ENCODE measurements around the gene HOMEZ. TPM values are rescaled to one million over a fixed set of nuclear protein-coding genes. Genes with fewer than 3 reads are reported as not detected.
"Not testable (repeated sequence)": the region's sequence is repeated elsewhere in the genome, so short reads cannot be mapped to it uniquely, and the experiment has no call there.

Gene HOMEZ
- total and polyA plus RNA-seq, 2 experiments from 2014 or later = 8.2 to 11.2 TPM

DNA sequence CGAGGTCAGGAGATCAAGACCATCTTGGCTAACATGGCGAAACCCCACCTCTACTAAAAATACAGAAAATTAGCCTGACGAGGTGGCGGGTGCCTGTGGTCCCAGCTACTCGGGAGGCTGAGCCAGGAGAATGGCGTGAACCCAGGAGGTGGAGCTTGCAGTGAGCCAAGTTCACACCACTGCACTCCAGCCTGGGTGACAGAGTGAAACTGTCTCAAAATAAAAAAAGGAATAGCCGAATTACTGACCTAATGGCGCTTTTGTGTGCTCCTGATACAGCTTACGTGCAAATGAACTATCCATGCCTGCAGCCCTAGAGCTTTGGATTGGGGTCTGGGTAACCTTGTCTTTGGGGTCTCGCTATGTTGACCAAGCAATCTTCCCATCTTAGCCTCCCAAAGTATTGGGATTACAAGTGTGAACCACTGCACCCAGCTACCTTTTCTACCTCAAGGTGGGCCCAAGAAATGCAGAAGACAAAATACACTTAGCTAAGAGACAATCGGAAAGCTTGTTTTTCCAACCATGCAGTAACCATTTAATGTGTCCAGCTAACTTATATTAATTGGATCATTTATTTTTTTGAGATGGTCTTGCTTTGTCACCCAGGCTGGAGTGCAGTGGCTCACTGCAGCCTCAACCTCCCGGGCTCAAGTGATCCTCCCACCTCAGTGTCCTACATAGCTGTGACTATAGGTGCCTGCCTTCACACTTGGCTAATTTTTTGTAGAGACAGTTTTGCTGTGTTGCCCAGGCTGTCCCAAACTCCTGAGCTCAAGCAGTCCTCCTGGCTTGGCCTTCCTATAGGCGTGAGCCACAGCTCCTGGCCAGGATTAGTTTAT is 40.8 kb upstream of the HOMEZ start:
- Histone ChIP-seq H3K27me3 (no peaks in the 10 kb centered on the region), H3K36me3 (replicated peaks; ENCODE audit: insufficient read depth, low read depth) (no peaks in the 10 kb centered on the region), H3K9me2 (replicated peaks; ENCODE audit: insufficient read depth) (no peaks in the 10 kb centered on the region), H3K27ac (no peak overlapping the region), H3K4me2 (no peak overlapping the region), H4K20me1 (ENCODE audit: insufficient read depth, poor library complexity, severe bottlenecking) (peaks cover 12% of the 10 kb centered on the region), H3K9me3 (ENCODE audit: low read depth) (no peaks in the 10 kb centered on the region), H3K4me1 (ENCODE audit: insufficient read depth) (peaks cover 9% of the 10 kb centered on the region), H3K79me2 (peaks cover 26% of the 10 kb centered on the region), H3K4me3 (no peak overlapping the region), H2AFZ (no peak overlapping the region)
- no peak for DNase-seq (ENCODE audit: low spot score)
- 87% methylated on average over 13 of the region's 13 CpGs for WGBS (ENCODE audit: low lambda C conversion rate, missing lambda C conversion rate)
- TF ChIP-seq CTCF (IDR thresholded peaks at IDR 0.05; ENCODE audit: poor library complexity) = no peak
- TF ChIP-seq EZH2phosphoT487 (IDR thresholded peaks at IDR 0.05; ENCODE audit: low read depth, severe bottlenecking, unreplicated experiment) = no peak
- TF ChIP-seq EZH2 (IDR thresholded peaks at IDR 0.05; ENCODE audit: borderline replicate concordance) = no peak

DNA sequence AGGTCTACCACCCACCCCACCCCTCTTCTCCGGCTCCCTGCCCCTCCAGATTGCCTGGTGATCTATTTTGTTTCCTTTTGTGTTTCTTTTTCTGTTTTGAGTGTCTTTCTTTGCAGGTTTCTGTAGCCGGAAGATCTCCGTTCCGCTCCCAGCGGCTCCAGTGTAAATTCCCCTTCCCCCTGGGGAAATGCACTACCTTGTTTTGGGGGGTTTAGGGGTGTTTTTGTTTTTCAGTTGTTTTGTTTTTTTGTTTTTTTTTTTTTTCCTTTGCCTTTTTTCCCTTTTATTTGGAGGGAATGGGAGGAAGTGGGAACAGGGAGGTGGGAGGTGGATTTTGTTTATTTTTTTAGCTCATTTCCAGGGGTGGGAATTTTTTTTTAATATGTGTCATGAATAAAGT is 39.8 kb upstream of the HOMEZ start:
- Histone ChIP-seq H3K79me2 (peaks cover 28% of the 10 kb centered on the region), H4K20me1 (ENCODE audit: insufficient read depth, poor library complexity, severe bottlenecking) (peaks cover 12% of the 10 kb centered on the region)
- not testable (repeated sequence) for H3K4me1 ChIP-seq (ENCODE audit: insufficient read depth); H3K27ac ChIP-seq; H3K4me3 ChIP-seq; H3K36me3 ChIP-seq (replicated peaks; ENCODE audit: insufficient read depth, low read depth); H3K27me3 ChIP-seq; DNase-seq (ENCODE audit: low spot score); H3K9me2 ChIP-seq (replicated peaks; ENCODE audit: insufficient read depth); H3K9me3 ChIP-seq (ENCODE audit: low read depth); H3K4me2 ChIP-seq; H2AFZ ChIP-seq
- 100% methylated on average over 4 of the region's 5 CpGs for WGBS (ENCODE audit: low lambda C conversion rate, missing lambda C conversion rate)

DNA sequence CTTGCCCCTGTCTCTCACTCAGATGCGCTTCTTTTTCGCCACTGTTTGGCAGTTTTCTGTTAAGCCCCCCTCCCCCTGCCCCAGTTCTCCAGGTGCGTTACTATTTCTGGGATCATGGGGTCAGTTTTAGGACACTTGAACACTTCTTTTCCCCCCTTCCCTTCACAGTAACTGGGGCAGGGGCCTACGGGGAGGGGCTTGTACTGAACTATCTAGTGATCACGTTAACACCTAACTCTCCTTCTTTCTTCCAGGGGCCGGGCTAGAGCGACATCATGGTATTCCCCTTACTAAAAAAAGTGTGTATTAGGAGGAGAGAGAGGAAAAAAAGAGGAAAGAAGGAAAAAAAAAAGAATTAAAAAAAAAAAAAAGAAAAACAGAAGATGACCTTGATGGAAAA is 39.1 kb upstream of the HOMEZ start:
- Histone ChIP-seq H2AFZ (no peak overlapping the region), H4K20me1 (ENCODE audit: insufficient read depth, poor library complexity, severe bottlenecking) (peaks cover 12% of the 10 kb centered on the region), H3K4me3 (no peak overlapping the region), H3K9me3 (ENCODE audit: low read depth) (no peaks in the 10 kb centered on the region), H3K4me2 (no peak overlapping the region), H3K9me2 (replicated peaks; ENCODE audit: insufficient read depth) (no peaks in the 10 kb centered on the region), H3K36me3 (replicated peaks; ENCODE audit: insufficient read depth, low read depth) (no peaks in the 10 kb centered on the region), H3K79me2 (peaks cover 28% of the 10 kb centered on the region), H3K27me3 (no peaks in the 10 kb centered on the region), H3K27ac (no peak overlapping the region), H3K4me1 (ENCODE audit: insufficient read depth) (peaks cover 14% of the 10 kb centered on the region)
- TF ChIP-seq EZH2phosphoT487 (IDR thresholded peaks at IDR 0.05; ENCODE audit: low read depth, severe bottlenecking, unreplicated experiment) (no peak), EZH2 (IDR thresholded peaks at IDR 0.05; ENCODE audit: borderline replicate concordance) (no peak), CTCF (IDR thresholded peaks at IDR 0.05; ENCODE audit: poor library complexity) (no peak)
- no peak for DNase-seq (ENCODE audit: low spot score)
- 92% methylated on average over 7 of the region's 7 CpGs for WGBS (ENCODE audit: low lambda C conversion rate, missing lambda C conversion rate)

- TF ChIP-seq CTCF (IDR thresholded peaks at IDR 0.05; ENCODE audit: poor library complexity) = no peak
- no peak for TF ChIP-seq EZH2 (IDR thresholded peaks at IDR 0.05; ENCODE audit: borderline replicate concordance)
- TF ChIP-seq EZH2phosphoT487 (IDR thresholded peaks at IDR 0.05; ENCODE audit: low read depth, severe bottlenecking, unreplicated experiment) = no peak
- Histone ChIP-seq H4K20me1 (ENCODE audit: insufficient read depth, poor library complexity, severe bottlenecking) (peaks cover 12% of the 10 kb centered on the region), H3K27ac (no peak overlapping the region), H3K36me3 (replicated peaks; ENCODE audit: insufficient read depth, low read depth) (no peaks in the 10 kb centered on the region), H3K4me1 (ENCODE audit: insufficient read depth) (peaks cover 14% of the 10 kb centered on the region), H2AFZ (no peak overlapping the region), H3K9me3 (ENCODE audit: low read depth) (no peaks in the 10 kb centered on the region), H3K79me2 (peaks cover 28% of the 10 kb centered on the region), H3K27me3 (no peaks in the 10 kb centered on the region), H3K9me2 (replicated peaks; ENCODE audit: insufficient read depth) (no peaks in the 10 kb centered on the region), H3K4me2 (no peak overlapping the region), H3K4me3 (no peak overlapping the region)
- WGBS (ENCODE audit: low lambda C conversion rate, missing lambda C conversion rate) = 96% methylated on average over 2 of the region's 2 CpGs
- no peak for DNase-seq (ENCODE audit: low spot score)
These were observed 38.5 kb upstream of the HOMEZ start for GRCh38 chr14:23324455-23324846.
